ENCODE results near the gene DENND1A.
"Not testable (repeated sequence)": the region's sequence is repeated elsewhere in the genome, so short reads cannot be mapped to it uniquely, and the experiment has no call there.

The DENND1A gene

DNA sequence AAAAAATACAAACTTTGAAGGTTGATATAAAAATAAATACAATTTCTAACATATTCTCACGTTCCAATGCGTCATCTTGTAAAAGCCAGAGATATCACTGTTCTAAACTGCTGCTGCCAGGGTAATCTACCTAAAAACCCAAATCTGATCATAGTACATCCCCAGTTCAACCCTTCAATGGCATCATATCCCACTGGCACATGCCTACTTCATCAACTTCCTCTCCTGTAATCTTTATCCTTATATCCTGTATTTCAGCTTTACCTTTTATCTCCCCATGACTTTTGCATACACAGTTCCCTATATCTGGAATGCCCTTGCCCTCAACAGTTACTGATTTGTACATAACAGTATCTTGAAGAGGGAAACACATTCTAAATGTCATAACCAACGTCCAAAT lies 7.5 kb downstream of the DENND1A start:
- DNase-seq (ENCODE audit: low read depth in 2 of 2) = no peak

DNA sequence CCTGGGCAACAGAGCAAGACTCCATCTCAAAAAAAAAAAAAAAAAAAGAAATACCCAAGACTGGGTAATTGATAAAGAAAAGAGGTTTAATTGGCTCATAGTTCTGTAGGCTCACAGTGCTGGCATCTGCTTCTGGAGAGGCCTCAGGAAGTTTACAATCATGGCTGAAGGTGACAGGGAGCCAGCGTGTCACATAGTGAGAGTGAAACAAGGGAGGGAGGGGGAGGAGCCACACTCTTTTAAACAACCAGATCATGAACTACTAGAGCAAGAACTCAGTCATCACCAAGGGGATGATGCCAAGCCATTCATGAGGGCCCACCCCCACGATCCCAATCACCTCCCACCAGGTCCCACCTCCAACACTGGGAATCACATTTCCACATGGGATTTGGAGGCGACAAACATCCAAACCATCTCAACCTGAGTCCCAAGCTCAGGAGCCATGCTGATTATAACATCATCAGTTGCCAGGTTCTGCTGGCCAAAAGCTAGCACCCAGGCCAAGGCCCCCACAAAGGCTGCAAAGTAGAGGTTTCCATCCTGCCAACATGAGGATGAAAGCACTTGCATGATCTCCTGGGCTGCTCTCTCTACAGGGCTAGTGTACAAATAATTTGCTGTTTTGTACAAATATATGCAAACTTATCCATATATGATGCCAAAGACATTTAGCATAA lies 15.3 kb downstream of the DENND1A start:
- no peak for DNase-seq (ENCODE audit: low read depth in 2 of 2)

DNA sequence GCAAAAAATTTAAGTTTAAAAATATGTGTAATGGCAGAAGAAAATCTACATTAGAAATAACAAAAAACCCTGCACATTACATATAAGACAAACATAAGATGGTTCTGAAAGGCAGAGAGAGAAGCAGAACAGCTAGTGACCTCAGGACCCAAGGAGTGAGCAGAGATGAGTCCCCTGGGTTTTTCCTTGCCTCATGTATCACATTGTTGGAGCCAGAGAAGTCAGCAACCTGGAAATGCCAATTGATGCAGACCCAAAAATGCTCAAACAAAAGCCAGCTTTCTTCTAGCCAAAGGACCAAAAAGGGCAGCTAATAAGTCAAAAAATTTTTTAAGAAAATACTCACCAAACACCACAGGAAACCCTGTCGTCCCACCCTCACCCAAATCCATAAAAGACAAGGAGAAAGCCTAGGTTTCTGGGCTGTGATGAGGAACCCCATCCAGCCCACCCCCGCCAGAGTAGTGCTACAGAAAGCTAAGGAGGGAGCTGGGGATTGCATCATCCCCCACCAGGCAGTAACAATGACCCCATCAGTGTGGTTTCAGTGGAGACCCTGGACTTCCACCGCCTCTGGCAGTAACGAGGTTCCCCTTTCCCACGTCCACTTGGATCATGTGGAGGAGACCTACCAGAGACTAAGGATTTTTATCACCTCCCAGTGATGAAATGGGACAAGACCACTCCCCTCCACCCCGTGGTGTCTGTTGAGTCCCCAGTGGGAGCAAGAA lies 17.6 kb downstream of the DENND1A start:
- no peak for DNase-seq (ENCODE audit: low read depth in 2 of 2)

DNA sequence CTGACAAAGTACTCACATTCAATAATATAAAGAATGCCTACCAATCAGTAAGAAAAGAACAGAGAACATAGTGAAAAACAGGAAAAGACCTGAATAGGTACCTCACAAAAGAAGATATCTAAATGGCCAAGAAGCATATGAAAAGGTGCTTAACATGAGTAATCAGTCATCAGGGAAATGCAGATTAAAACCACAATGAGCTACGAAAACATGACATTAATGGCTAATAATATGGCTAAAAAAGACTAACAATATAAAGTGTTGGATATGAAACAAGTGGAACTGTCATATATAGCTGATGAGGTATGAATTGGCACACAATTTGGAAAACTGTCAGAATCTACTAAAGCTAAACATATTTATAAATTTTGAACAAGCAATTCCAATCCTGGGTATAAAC lies 18.9 kb downstream of the DENND1A start:
- DNase-seq (ENCODE audit: low read depth in 2 of 2) = no peak

DNA sequence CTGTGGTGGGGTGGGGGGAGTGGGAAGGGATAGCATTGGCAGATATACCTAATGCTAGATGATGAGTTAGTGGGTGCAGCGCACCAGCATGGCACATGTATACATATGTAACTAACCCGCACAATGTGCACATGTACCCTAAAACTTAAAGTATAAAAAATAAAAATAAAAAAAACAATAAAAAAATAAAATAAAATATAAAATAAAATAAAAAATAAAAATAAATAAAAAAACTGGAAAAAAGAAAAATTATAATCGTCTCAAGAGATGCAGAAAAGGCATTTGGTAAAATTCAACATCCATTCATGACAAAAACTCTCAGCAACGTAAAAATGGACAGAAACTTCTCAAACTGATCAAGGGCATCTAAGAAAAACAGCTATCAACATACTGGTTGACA lies 20.7 kb downstream of the DENND1A start:
- DNase-seq (ENCODE audit: low read depth in 2 of 2) = not testable (repeated sequence)

DNA sequence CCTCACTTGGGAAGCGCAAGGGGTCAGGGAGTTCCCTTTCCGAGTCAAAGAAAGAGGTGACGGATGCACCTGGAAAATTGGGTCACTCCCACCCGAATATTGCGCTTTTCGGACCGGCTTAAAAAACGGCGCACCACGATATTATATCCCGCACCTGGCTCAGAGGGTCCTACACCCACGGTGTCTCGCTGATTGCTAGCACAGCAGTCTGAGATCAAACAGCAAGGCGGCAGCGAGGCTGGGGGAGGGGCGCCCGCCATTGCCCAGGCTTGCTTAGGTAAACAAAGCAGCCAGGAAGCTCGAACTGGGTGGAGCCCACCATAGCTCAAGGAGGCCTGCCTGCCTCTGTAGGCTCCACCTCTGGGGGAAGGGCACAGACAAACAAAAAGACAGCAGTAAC lies 26.4 kb downstream of the DENND1A start:
- not testable (repeated sequence) for DNase-seq (ENCODE audit: low read depth in 2 of 2)

DNA sequence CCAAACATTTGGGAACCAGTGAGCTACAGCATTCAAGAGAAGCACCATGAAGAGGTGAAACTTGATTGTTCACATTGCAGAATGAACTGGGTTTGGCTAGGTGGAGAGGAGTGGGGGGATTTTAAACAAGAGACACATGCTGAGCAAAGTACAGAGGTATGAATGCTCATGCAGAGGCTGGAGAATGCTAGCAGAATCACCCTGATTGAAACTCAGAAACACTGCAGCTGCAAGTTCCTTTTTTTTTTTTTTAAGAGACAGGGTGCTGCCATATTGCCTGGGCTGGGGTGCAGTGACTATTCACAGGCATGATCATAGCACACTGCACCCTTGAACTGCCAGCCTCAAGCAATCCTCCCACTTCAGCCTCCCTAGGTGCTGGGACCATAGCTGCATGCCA lies 35.1 kb downstream of the DENND1A start:
- no peak for DNase-seq (ENCODE audit: low read depth in 2 of 2)

DNA sequence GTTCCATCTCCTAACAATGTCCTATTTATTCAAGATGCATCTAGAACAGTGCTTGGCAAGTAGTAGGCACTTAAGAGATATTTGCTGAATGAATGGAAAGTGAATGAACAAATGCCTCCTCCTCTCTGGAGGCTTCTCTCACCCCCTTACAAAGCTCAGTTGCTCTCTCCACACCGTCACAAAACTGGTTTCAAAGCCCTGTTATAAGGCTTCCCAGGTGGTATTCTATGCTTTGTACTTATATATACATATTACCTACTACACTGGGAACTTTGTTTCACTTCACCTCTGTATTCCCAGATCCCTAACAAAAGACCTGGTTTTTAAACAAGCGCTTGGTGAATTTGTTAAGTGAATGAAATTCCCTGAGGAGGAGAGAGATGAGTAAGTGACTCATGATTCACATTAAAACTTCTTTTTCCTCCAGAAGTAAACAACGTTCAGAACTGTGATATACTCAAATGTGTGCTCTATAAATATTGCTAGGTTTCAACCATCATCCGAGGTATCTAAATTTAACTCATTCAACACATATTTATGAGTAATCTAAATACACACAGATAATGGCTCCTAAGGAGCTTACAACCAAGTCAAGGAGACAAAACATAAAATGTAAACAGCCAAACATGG lies 36.0 kb downstream of the DENND1A start:
- peak; percentile 6 to 7 for DNase-seq (ENCODE audit: low read depth in 2 of 2)

DNA sequence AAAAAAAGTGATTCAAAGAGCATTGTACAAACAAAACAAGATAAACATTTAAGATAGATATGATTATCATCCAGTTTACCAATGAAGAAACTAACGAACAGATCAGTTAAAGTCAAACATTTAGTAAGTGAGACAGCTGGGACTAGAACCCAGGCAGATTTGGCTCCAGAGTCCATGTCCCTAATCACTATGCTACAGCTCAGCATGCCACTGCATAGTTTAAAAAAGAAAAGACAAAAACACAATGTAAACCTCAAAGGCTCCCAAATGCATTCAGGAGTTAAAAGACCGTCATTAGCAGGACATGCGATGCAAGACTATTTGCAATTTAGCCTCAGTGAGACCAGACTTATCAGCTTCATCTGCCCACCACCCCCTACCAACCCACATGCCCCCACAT lies 36.8 kb downstream of the DENND1A start:
- DNase-seq (ENCODE audit: low read depth in 2 of 2) = no peak

DNA sequence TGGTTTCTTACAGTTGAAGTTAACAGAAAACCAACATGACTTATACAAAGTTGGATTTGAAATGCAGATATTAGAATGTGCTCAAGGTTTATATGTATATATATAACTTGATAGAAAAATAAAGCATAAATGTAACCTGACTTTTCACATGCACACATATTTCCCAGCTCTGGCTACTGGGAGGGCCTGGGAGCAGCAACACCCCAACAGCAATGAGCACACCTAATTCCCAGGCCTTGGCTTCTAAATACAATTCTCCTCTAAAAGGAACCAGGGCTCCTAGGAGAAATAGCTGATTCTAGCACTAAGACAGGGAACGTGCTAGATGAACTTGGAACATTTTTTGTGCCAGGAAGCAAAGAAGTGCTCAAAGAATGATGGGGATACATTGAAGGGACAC lies 42.1 kb downstream of the DENND1A start:
- no peak for DNase-seq (ENCODE audit: low read depth in 2 of 2)

DNA sequence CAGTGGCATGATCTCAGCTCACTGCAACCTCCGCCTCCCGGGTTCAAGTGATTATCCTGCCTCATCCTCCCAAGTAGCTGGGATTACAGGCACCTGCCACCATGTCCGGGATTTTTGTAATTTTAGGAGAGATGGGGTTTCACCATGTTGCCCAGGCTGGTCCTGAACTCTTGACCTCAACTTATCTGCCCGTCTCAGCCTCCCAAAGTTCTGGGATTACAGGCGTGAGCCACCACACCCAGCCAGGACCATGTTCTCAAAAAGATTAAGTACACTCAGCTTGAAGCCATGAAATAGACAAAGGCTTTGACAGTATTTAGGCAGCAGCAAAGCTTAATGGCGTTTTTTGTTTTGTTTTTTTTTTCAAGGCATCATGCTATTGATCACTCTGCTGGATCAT lies 44.1 kb downstream of the DENND1A start:
- DNase-seq (ENCODE audit: low read depth in 2 of 2) = not testable (repeated sequence)

DNA sequence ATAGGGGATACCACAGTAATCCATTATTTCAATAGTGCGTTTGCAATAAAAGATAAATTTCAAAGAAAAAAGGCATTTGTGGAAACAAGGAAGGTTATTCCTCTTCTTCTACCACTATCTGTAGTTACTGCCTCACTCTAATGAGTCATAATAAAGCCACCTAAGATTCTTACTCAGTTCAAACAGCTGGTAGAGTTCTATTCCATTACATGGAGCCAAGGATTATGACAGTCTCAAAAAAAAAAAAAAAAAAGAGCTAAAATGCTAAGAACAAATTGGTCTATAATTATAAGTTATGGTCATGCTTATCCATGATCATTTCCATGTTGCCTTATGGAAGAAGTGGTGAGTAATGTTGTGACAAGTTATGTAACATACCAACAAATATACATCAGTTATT lies 46.3 kb downstream of the DENND1A start:
- no peak for DNase-seq (ENCODE audit: low read depth in 2 of 2)

DNA sequence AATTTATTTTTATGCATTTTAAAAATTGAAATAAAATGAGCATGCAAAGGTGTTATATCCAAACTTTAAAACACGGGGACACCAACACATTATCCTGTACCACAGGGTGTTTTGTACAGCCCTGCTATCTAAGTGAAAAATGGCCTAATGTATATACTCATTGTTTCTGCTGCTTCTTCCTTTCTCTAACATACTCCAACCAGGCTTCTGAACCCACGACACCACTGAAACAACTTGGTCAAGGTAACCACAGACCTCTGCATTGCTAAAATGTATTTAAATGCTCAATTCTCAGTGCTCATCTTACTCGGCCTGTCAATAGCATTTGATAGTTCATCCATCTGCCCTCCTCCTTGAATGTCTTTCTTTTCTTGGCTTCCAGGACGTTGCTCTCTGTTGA lies 48.3 kb downstream of the DENND1A start:
- no peak for DNase-seq (ENCODE audit: low read depth in 2 of 2)

DNA sequence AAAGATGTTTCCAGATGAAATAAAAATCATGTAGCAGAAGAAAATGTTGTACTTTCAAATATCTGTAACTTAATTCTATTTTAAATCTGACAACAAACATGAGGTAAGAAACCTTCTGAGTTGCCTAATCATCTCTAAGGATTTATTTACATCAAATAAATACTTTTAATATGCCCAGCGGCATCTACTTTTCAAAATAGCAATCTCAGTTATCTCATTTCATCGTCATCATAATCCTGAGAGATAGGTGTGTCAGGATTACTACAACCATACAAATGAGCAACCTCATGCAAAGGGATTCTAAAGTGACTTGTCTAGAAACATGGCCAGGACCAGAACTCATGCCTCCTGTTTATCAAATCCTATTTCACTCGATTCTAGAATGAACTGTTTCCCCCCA lies 49.5 kb downstream of the DENND1A start:
- DNase-seq (ENCODE audit: low read depth in 2 of 2) = no peak

DNA sequence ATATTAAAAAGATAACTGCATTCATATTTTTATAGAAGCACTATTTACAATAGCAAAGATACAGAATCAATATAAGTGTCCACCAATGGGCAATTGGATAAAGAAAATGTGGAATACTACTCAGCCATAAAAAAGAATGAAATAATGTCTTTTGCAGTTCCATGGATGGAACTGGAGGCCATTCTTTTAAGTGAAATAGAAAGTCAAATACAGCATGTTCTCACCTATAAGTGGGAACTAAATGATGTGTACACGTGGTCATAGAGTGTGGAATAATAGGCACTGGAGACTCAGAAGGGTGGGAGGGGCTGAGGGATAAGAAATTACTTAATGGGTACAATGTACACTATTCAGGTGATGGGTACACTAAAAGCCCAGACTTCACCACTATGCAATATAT lies 53.2 kb downstream of the DENND1A start:
- no peak for DNase-seq (ENCODE audit: low read depth in 2 of 2)

DNA sequence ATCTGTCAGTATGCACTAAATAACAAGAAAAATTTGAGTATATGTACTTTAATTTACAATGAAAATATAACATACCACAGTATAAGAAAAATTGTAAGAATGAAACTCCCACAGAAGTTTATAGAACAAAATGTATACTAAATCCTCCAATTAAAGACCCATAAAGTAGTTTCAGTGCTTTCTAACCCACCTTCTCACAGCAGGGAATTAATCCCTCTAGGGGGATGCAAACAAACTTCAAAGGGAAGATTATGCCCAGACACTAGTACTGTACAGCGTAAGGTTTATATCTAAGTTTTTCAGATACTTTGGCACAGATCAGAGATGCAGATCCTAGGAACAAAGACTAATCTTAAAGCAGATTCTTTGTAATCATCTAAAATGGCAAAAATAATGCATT lies 57.2 kb downstream of the DENND1A start:
- DNase-seq (ENCODE audit: low read depth in 2 of 2) = no peak

DNA sequence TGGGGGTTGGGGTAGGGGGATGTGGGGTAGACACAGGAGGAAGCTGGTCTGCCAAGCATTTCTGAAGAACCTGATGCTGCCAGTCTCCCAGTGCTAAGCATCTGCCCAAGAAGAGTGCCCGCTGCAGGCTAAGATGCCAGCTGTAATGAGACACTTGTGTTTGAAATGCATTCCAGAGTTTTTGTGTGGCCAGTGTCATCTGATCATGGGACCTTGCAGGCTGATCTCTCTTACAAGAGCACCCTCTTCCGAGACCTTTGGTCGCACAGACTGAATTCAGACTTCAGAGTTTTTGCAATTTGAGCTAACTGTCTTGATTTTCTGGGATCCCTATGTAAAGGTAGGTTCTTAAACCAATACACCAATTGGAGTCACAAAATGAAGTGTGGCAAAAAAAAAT lies 58.1 kb downstream of the DENND1A start:
- no peak for DNase-seq (ENCODE audit: low read depth in 2 of 2)

DNA sequence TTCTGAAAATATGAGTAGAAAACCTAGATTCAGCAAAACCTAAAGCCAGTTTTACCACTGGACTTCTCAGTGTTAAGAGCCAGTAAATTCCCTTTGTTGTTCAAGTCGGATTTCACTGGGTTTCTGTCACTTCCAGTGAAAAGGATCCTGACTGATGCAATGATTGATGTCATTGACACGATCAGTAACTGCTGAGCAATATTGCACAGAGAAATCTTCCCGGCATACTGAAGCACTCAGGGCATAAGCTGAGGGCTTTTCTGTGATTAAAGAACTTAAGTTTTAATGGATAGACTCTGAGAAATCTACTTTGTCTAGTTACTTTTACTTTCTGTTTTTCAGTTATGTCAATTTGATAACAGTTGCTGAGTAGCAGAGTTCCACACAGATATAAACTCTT lies 61.9 kb downstream of the DENND1A start:
- DNase-seq (ENCODE audit: low read depth in 2 of 2) = no peak

DNA sequence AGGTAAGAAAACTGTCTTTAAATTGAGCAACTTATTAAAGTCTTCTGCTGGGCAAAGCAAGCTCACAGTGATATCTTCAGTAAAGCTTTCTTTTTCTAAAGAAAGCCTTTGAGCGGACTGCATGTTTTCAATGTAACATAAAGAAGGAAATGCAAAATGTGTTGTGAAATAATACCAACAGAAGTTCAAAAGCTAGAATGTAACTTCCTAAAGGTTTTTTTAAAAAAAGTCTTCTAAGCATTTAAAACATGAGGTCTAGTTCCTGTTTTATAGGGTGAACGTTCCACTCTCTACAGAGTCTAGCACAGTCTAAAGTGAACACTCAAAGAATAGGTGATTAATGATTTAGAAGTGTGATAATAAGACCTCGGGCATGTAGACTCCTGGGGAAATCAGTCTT lies 62.9 kb downstream of the DENND1A start:
- DNase-seq (ENCODE audit: low read depth in 2 of 2) = no peak

DNA sequence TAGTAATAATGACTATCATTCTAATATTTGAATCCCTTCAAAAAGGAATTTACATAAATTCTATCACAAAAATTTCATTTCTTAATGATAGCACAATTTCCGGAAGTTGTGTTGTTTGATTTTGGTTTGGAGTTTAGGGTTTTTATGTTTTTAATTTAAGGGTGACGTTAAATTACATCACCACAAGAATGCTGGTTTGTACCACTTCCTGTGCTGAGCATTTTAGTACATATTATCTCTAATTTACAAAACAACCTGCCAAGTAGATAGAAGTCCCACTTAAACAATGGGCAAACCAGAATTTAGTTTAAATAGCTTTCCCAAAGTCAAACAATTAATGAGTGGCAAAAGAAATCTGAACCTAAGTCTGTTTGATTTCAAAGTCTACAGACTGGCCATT lies 63.4 kb downstream of the DENND1A start:
- no peak for DNase-seq (ENCODE audit: low read depth in 2 of 2)

DNA sequence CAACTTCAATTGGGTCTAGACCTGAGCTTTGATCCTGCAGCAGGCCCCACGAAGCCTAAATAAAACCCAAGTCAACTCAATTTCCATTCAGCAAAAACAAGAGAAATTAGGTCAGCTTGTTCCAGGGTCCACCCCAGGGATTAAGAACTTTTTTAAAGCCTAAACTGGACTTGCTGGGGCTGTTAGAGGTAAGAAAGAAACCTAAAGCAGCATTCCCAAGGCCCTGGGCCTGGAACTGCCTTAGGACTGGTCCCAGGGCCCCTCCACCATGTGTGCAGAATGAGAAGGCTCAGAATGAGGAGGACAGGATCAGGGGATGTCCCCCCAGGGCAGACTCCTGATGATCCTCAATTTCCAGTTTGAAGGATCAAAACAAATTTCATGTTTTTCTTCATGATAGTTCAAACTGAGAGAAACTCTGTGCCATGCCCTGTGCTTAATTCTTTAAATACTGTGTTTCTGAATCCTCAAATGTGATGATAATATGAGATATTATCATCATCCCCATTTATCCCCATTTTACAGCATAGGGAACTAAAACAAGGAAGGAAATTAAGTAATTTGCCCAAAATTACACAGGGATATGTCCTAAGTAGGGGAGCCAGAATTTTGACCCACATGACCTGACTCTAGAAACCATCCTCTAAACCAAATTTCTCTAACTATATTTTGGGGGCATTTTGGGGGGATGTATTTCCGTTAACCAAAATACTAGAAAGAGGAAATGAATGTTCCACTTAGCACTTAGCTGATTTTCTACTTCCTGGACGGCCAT lies 64.5 kb downstream of the DENND1A start:
- DNase-seq (ENCODE audit: low read depth in 2 of 2) = no peak

DNA sequence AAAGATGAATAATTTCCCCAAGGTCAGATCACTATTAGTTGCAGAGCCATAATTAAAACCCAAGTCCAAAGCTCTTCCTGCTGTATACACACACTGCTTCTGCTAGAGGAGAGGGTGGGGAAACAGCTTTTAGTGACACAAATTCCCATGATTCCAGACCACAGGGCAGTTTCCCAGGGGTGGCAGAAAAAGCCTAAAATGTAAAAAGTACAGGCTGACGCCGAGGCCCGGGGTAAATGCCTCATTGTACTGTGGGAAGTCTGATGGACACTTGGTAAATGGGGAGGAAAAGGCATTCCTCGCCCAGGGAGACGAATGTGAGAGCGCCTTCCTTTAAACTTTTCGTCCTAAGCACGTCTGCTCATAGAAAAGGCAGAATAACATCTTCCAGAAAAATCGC lies 65.7 kb downstream of the DENND1A start:
- DNase-seq (ENCODE audit: low read depth in 2 of 2) = no peak
